Memory B cell (primary cell): ENCODE measurements around the gene PSMB10.
"Not testable (repeated sequence)": the region's sequence is repeated elsewhere in the genome, so short reads cannot be mapped to it uniquely, and the experiment has no call there.

Source experiments
- ATAC-seq: fragments of 150-1000 bp; cut with Tn5 transposase; 2 replicates; pipeline ENCODE4 v1.10.0; 2021; ENCODE audit warnings: low read depth, mild to moderate bottlenecking, moderate library complexity
- DNase-seq, 2 donors: peaks; one replicate each; pipeline ENCODE4 v3.0.0; 2022; ENCODE audit warnings: low spot score in 2 of 2
- H3K27ac Mint-ChIP-seq: one replicate; pipeline ENCODE4 v1.8.0; 2022; ENCODE audit warnings: mild to moderate bottlenecking, moderate library complexity, mixed read lengths
- H3K27me3 Mint-ChIP-seq: one replicate; pipeline ENCODE4 v1.8.0; 2022; ENCODE audit warnings: mixed read lengths
- H3K36me3 Mint-ChIP-seq: one replicate; pipeline ENCODE4 v1.8.0; 2022; ENCODE audit warnings: mild to moderate bottlenecking, mixed read lengths
- H3K4me1 Mint-ChIP-seq: one replicate; pipeline ENCODE4 v1.8.0; 2022; ENCODE audit warnings: mixed read lengths
- H3K4me3 Mint-ChIP-seq: one replicate; pipeline ENCODE4 v1.8.0; 2022; ENCODE audit warnings: mild to moderate bottlenecking, moderate library complexity, mixed read lengths
- H3K9me3 Mint-ChIP-seq: one replicate; pipeline ENCODE4 v1.8.0; 2022; ENCODE audit warnings: mixed read lengths

The PSMB10 gene

DNA sequence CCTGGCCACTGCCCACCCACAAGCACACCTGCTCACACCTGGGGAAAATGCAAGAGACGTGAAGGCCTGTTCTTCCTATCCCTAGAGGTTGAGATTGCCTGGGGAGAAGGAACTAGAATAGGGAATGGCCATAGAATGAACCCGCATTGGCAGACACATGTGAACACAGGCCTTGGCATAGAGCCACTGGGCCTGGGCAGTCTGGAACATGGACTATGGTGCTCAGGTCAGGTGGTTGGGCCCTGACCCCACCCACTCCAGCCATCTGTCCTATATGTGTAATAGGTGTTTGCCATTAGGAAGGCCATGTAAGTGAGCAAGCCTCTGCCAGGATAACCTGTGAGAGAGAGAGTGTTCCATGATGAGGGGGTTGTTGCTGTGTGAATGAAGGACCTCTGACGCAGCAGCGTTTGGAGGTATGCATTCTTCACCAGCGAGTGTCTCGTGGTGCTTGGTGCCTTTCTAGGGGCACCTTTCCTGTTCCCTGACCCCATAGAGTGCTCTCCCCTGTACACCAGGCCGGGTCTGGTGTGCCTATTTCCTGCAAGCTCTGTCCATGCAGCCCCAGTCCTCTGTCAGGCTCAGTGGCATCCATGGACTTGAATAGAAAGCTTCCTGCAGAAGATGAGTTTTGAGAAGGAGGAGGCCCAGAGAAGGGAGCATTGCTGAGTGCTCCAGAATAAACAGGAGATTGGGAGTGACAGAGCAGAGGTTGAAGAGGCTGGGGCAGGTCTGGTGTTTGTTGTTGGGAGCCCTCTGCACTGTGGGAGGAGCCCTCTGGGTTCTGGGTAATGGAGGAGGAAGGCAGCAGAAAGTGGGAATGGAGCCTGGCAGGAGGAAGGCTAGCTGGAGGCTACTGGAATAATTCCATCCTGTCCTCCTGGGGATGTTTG is 20.6 kb downstream of the PSMB10 start:
- Mint-ChIP-seq H3K4me1 (peaks cover 16% of the 10 kb centered on the region), H3K27me3 (no peaks in the 10 kb centered on the region), H3K9me3 (no peaks in the 10 kb centered on the region), H3K4me3 (no peak overlapping the region), H3K36me3 (peaks cover 6% of the 10 kb centered on the region), H3K27ac (no peak overlapping the region)
- ATAC-seq, result no peak
- no peak for DNase-seq

DNA sequence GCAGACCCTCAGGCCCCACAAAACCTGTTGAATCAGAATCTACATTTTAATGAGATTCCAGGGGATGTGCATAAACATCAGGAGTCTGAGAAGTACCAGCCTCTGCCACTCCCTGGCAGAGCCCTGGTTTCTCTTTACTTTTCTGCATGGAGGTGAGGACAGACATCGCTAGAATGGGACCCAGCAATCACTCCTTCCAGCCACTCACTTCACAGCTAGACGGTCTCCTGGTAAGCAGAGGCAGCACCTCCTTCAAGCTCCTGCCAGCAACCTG is 21.2 kb downstream of the PSMB10 start:
- not testable (repeated sequence) for H3K9me3 Mint-ChIP-seq, H3K36me3 Mint-ChIP-seq, ATAC-seq, H3K4me3 Mint-ChIP-seq, DNase-seq, H3K27me3 Mint-ChIP-seq, H3K27ac Mint-ChIP-seq
- H3K4me1 Mint-ChIP-seq, result peaks cover 16% of the 10 kb centered on the region

DNA sequence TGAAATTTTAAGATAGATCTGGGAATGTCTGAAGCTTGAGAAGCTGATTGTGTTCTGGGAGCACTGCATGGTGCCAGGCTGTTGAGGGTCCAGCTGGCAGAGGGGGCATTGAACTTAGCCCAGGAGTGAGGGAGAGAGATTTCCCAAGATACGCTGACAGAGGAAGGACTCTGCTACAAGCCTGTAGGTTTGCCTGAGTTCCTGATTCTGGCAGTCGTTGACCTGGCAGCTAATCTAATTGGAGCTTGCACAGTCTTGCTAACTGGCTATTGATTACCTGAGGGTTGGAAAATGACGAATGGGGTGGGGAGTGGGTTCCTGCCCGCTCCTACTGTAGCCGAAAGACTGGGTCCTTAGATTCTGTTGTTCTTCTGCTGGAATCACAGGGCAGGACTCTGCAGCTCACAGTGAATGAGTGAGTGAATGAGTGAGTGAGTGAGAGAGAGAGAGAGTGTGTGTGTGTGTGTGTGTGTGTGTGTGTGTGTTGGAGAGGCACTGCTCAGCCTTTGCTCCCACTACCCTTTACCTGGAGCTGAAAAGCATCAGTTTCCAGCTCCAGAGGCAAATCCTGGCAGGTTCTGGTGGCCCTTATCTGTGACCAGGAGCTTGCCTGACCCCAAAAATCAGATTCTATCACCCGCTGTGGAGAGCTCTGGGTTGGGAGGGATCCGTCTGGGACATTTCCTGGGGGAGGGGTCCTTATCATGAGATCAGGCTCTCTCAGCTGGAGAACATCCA is 21.7 kb downstream of the PSMB10 start:
- Mint-ChIP-seq H3K4me3 (no peak overlapping the region), H3K27me3 (no peaks in the 10 kb centered on the region), H3K36me3 (peaks cover 6% of the 10 kb centered on the region), H3K4me1 (peaks cover 16% of the 10 kb centered on the region), H3K27ac (no peak overlapping the region), H3K9me3 (no peaks in the 10 kb centered on the region)
- DNase-seq (no peak), ATAC-seq (no peak)

DNA sequence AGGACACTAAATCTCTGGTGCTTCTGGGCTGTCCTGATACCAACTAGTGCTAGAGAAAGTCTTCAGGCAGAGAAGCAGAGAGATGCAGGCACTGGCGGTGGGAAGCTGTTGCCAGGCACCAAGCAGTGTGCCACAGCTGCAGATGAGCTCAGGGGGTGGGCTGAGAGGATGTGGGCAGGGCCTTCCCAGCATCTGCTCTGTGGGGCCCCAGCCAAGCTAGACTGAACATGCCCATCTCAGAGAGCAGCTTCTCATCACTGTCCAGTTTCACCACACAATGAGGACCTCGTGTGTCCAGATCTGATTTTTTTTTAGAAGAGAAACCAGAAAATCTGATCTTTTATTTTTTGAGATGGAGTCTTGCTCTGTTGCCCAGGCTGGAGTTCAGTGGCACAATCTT is 26.5 kb downstream of the PSMB10 start:
- peak; percentile 32 for ATAC-seq
- H3K4me1 Mint-ChIP-seq, result peaks cover 9% of the 10 kb centered on the region
- H3K27me3 Mint-ChIP-seq, result no peaks in the 10 kb centered on the region
- no peak overlapping the region for H3K4me3 Mint-ChIP-seq
- peaks cover 14% of the 10 kb centered on the region for H3K36me3 Mint-ChIP-seq
- H3K9me3 Mint-ChIP-seq, result no peaks in the 10 kb centered on the region
- no peak for DNase-seq
- H3K27ac Mint-ChIP-seq, result no peak overlapping the region

DNA sequence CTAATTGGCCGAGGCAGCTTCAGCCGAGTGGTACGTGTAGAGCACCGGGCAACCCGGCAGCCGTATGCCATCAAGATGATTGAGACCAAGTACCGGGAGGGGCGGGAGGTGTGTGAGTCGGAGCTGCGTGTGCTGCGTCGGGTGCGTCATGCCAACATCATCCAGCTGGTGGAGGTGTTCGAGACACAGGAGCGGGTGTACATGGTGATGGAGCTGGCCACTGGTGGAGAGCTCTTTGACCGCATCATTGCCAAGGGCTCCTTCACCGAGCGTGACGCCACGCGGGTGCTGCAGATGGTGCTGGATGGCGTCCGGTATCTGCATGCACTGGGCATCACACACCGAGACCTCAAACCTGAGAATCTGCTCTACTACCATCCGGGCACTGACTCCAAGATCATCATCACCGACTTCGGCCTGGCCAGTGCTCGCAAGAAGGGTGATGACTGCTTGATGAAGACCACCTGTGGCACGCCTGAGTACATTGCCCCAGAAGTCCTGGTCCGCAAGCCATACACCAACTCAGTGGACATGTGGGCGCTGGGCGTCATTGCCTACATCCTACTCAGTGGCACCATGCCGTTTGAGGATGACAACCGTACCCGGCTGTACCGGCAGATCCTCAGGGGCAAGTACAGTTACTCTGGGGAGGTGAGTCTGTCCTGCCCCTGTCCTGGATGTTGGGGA is 27.5 kb downstream of the PSMB10 start:
- H3K4me3 Mint-ChIP-seq, result no peak overlapping the region
- H3K9me3 Mint-ChIP-seq, result no peaks in the 10 kb centered on the region
- ATAC-seq, result no peak
- peaks cover 14% of the 10 kb centered on the region for H3K36me3 Mint-ChIP-seq
- H3K27me3 Mint-ChIP-seq, result no peaks in the 10 kb centered on the region
- no peak for DNase-seq
- H3K27ac Mint-ChIP-seq, result no peak overlapping the region
- H3K4me1 Mint-ChIP-seq, result peaks cover 8% of the 10 kb centered on the region

DNA sequence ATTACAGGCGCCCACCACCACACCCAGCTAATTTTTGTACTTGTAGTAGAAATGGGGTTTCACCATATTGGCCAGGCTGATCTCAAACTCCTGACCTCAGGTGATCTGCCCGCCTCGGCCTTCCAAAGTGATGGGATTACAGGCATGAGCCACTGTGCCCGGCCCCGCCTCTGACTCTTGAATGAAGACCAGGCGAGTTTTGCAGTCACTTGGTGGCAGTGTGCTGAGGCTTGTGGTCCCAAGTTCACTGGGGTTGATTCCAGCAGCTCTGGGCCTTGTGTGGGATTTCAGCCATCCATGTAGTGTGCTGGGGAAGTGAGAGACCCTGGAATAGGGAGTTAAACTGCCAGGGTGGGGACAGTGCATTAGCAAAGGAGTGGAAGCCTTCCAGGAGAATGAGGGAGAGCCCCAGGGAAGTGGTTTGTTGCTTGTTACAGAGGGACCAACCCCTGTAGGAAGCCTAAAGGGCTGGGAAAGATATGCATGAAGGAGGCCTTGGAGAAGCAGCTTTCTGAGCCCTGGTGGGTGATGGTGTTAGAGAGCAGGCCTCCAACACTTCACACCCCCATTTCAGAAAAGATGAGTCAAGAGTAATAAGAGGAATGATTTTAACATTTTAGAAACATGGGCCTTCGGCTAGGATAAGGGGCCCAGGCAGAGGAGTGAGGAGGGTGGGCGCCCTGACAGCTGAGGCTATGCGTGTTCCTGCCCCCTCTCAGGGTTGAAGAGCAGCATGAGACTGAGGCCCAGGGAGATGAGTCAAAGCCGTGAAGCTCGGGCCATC is 29.1 kb downstream of the PSMB10 start:
- Mint-ChIP-seq H3K4me1 (peaks cover 8% of the 10 kb centered on the region), H3K36me3 (peaks cover 17% of the 10 kb centered on the region), H3K27ac (no peak overlapping the region), H3K4me3 (no peak overlapping the region), H3K9me3 (no peaks in the 10 kb centered on the region), H3K27me3 (no peaks in the 10 kb centered on the region)
- ATAC-seq (no peak), DNase-seq (no peak)

DNA sequence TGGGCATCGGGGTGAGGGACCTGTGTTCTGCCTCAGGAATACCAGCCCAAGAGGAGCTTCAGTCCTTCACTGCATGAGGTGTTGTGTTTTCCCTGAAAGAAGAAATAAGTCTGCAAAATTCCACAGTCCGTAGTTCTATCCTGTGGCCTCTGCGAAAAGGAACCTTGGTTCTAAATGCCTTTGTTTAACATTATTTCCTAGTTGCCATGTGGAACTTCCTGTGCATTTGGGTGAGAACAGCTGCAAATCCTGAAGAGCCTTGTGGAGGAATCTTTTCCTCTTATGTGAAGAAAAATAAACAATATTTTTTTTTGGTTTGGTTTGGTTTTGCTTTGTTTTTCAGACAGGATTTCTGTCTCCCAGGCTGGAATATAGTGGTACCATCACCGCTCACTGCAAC is 33.8 kb downstream of the PSMB10 start:
- DNase-seq (no peak), ATAC-seq (no peak)
- Mint-ChIP-seq H3K4me3 (no peak overlapping the region), H3K27me3 (no peaks in the 10 kb centered on the region), H3K36me3 (peaks cover 9% of the 10 kb centered on the region), H3K27ac (no peak overlapping the region), H3K4me1 (peaks cover 11% of the 10 kb centered on the region), H3K9me3 (no peaks in the 10 kb centered on the region)

DNA sequence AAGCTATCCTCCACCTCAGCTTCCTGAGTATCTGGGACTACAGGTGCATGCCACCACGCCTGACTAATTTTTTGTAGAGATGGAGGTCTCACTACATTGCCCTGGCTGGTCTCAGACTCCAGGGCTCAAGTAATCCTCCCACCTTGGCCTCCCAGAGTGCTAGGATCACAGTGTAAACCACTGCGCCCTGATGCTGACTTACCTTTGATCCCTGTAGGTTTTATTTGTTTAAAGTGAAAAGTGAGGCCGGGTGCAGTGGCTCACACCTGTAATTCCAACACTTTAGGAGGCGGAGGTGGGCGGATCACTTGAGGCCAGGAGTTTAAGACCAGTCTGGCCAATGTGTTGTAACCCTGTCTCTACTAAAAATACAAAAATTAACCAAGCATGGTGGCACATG is 34.9 kb downstream of the PSMB10 start:
- no peak overlapping the region for H3K27ac Mint-ChIP-seq

DNA sequence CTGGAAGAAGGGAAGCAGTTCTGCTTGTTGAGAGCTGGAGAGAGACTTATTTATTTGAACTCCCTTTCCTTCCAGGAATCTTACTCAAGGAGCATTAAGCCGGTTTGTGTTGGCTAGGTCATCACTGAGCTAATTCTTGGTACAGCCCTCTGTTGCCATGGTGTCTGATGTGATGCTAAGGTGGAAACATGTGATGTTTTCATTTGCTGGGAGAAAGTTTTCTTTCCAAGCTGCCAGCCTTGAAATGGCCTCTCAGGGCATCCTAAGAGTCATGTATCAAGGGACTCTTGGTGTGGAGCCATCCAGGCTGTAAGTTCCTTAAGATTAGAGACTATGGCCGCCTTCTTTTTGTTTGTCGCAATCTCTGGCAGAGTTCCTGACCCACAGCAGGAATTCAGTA is 39.4 kb downstream of the PSMB10 start:
- no peak overlapping the region for H3K4me3 Mint-ChIP-seq
- no peak overlapping the region for H3K27ac Mint-ChIP-seq
- ATAC-seq (no peak), DNase-seq (no peak)
- H3K9me3 Mint-ChIP-seq, result no peaks in the 10 kb centered on the region
- H3K27me3 Mint-ChIP-seq, result no peaks in the 10 kb centered on the region
- peaks cover 23% of the 10 kb centered on the region for H3K4me1 Mint-ChIP-seq
- no peaks in the 10 kb centered on the region for H3K36me3 Mint-ChIP-seq

More for the DNA sequence above, 34.9 kb downstream of the PSMB10 start:
- no peaks in the 10 kb centered on the region for H3K9me3 Mint-ChIP-seq
- no peak overlapping the region for H3K4me3 Mint-ChIP-seq
- peaks cover 13% of the 10 kb centered on the region for H3K4me1 Mint-ChIP-seq
- no peak for ATAC-seq
- no peak for DNase-seq
- peaks cover 7% of the 10 kb centered on the region for H3K36me3 Mint-ChIP-seq
- H3K27me3 Mint-ChIP-seq, result no peaks in the 10 kb centered on the region

DNA sequence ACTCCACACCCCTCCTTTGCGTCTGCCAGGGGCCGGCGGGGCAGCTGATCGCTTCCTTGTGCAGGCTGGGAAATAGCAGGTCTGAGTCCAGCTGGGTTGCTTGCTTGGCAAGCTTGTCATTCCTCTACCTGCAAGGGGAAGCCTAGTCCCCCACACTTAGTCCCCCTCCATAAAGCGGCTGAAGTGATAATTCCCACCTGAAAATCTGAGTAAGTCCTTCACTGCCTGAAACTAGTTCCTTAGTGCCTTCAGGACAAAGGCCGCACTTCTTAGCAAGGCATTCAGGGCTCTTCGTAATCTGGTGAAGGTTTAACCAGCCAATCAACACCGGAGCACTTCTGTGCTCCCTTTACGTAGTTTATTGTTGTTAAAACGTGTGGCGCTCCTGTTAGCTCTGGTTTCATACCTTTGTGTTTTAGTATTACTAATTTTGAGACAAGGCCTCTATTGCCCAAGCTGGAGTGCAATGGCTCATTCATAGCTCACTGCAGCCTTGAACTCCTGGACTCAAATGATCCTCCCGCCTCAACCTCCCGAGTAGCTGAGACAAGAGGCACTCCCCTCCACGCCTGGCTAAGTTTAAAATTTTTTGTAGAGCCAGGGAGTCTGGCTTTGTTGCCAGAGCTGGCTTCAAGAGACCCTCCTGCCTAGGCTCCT is 42.8 kb downstream of the PSMB10 start:
- DNase-seq (no peak), ATAC-seq (no peak)
- Mint-ChIP-seq H3K9me3 (no peaks in the 10 kb centered on the region), H3K27me3 (no peaks in the 10 kb centered on the region), H3K36me3 (no peaks in the 10 kb centered on the region), H3K27ac (peak overlapping the region; percentile 88), H3K4me1 (peaks cover 17% of the 10 kb centered on the region), H3K4me3 (peak overlapping the region; percentile 97)

DNA sequence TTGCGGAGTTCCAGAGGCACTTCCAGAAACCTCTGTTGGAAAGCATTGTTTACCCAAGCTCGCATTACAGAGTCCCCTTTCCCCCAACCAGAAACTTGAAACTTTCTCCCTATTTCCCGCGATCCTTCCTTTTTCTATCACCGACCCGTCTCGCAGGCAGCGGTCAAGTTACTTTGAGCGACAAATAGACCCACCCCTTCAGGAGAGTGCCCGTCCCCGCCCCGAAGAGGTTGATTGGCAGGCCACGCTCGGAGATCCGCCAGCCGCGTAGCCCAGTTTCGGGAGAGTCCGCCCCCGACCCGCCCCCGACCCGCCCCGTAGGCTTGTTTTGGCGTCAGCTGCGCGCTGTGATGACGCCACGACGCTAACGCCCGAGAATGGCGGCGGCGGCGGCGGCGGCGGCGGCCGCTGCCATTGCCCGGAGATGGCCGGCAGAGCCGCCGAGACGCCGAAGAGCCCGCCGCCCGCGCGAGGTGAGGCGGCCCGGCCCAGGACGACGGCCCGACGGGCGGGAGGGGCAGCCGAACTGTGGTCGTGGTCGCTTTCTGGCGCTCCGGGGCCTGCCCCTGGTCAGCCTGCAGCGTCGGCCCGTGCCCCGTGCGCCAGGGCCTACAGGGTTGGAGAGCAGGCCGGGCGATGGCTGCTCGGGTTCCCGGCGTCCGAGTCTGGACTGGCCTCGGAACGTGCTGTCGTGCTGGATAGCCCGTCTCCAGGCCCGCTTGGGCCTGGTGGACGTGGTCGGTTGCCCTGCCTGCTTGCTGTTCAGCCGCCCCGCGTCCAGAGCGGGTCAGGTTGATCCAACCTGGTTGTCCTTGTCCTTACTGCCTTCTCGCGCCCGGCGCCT is 43.5 kb downstream of the PSMB10 start, which contains the start of gene PSKH1:
Gene PSKH1, plus strand, starts transcription at position 356 of the 844 bp plus-strand sequence. CDS start 15,496 bp downstream, outside the sequence.
- H3K4me3 Mint-ChIP-seq, result peak within 1 kb of the TSS; percentile 97
- H3K36me3 Mint-ChIP-seq, result no peaks in the 10 kb centered on the region
- H3K9me3 Mint-ChIP-seq, result no peaks in the 10 kb centered on the region
- no peaks in the 10 kb centered on the region for H3K27me3 Mint-ChIP-seq
- H3K27ac Mint-ChIP-seq, result peak within 1 kb of the TSS; percentile 88
- H3K4me1 Mint-ChIP-seq, result peaks cover 17% of the 10 kb centered on the region
- DNase-seq (peak; percentile 73 to 84), ATAC-seq (peak; percentile 98)

DNA sequence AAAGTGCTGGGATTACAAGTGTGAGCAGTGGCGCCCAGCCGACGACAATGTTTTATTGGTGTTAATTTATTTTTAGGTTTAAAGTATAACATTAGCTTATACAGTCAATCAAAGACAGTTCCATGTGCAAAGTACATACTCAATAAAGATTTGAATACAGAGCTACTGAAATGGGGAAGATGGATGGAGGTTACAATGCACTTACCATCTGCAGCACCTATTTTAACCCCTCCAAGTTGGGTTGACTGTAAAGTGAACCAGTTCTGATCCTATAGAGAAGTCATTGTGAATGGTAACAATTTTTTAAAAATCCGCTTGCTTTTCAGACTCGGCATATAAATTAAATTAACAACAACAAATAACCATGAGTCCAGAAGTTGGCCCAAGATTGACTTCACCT is 44.3 kb downstream of the PSMB10 start:
- Mint-ChIP-seq H3K27me3 (no peaks in the 10 kb centered on the region), H3K36me3 (no peaks in the 10 kb centered on the region), H3K9me3 (no peaks in the 10 kb centered on the region), H3K4me3 (peak overlapping the region; percentile 97), H3K27ac (peak overlapping the region; percentile 56), H3K4me1 (peaks cover 17% of the 10 kb centered on the region)
- no peak for ATAC-seq
- no peak for DNase-seq
